T-helper 17 cell (primary cell): ENCODE results near the gene SCAMP5. TPM values are rescaled to one million over a fixed set of nuclear protein-coding genes. Genes with fewer than 3 reads are reported as not detected.

Source experiments
- ATAC-seq: fragments of 150-1000 bp; cut with Tn5 transposase; 2 replicates; pipeline ENCODE4 v1.10.0; 2021; ENCODE audit warnings: mild to moderate bottlenecking, moderate library complexity
- DNase-seq, 3 donors: peaks; one replicate each; pipeline versions ENCODE4 v3.0.0 to v3.0.0-alpha.2; 2020 to 2021
- H3K9me3 ChIP-seq: one replicate; pipeline ENCODE4 v1.7.0; 2013; ENCODE audit warnings: low read length, mild to moderate bottlenecking; ENCODE audit not compliant: control insufficient read depth, poor library complexity, severe bottlenecking
- H3K27ac Mint-ChIP-seq: one replicate; pipeline ENCODE4 v1.8.0; 2022; ENCODE audit warnings: mild to moderate bottlenecking, moderate library complexity, mixed read lengths
- H3K27me3 Mint-ChIP-seq: one replicate; pipeline ENCODE4 v1.8.0; 2022; ENCODE audit warnings: mixed read lengths
- H3K36me3 Mint-ChIP-seq: one replicate; pipeline ENCODE4 v1.8.0; 2022; ENCODE audit warnings: low read depth, mixed read lengths
- H3K4me1 Mint-ChIP-seq: one replicate; pipeline ENCODE4 v1.8.0; 2022; ENCODE audit warnings: mild to moderate bottlenecking, mixed read lengths
- H3K4me3 Mint-ChIP-seq: one replicate; pipeline ENCODE4 v1.8.0; 2022; ENCODE audit warnings: mild to moderate bottlenecking, moderate library complexity, mixed read lengths
- total RNA-seq, 4 donors: library from RNA in 2 of 4; stranded (reverse) in 2 of 4; gene quantifications; one replicate each; pipeline ENCODE4 v1.2.3 and lab custom pipeline; 2022 to 2026

Gene SCAMP5
- total RNA-seq, 2 donors from 2014 or later = 3.9 to 4.3 TPM

DNA sequence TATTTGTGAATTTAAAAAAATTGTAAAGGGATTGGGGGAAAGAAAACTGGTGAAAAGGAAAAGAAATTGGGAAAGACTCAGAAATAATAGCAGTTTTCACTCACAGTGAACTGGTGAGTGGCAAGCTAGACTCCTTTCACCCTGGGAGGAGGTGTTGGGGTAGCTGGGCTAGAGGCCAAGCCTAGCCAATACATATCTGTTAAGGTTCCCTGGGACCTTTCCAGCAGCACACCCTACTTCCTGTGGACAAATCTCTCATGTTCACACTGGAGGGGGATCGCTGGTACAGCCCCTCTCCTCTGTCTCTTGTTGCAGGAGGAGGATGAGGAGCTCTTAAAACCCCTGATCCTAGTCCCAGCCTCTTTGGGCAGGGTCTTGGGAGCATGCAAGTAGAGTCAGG is 35.1 kb upstream of the SCAMP5 start:
- H3K27ac Mint-ChIP-seq = no peak overlapping the region

GRCh38 chr15:74960995-74961588 is 34.3 kb upstream of the SCAMP5 start:
- Mint-ChIP-seq H3K4me1 (peaks cover 17% of the 10 kb centered on the region), H3K4me3 (no peak overlapping the region), H3K27me3 (peaks cover 26% of the 10 kb centered on the region), H3K36me3 (peaks cover 2% of the 10 kb centered on the region), H3K27ac (no peak overlapping the region)
- DNase-seq = no peak
- no peaks in the 10 kb centered on the region for H3K9me3 ChIP-seq
- ATAC-seq = no peak

More for the DNA sequence above, 35.1 kb upstream of the SCAMP5 start:
- DNase-seq (no peak), ATAC-seq (no peak)
- Mint-ChIP-seq H3K27me3 (peaks cover 26% of the 10 kb centered on the region), H3K4me3 (no peak overlapping the region), H3K4me1 (peaks cover 19% of the 10 kb centered on the region), H3K36me3 (peaks cover 2% of the 10 kb centered on the region)
- no peaks in the 10 kb centered on the region for H3K9me3 ChIP-seq

GRCh38 chr15:74961616-74962015 is 33.7 kb upstream of the SCAMP5 start:
- DNase-seq (no peak), ATAC-seq (no peak)
- no peaks in the 10 kb centered on the region for H3K9me3 ChIP-seq
- Mint-ChIP-seq H3K27me3 (peaks cover 26% of the 10 kb centered on the region), H3K27ac (no peak overlapping the region), H3K4me1 (peaks cover 17% of the 10 kb centered on the region), H3K36me3 (peaks cover 2% of the 10 kb centered on the region), H3K4me3 (no peak overlapping the region)

- Mint-ChIP-seq H3K27ac (no peak overlapping the region), H3K36me3 (peaks cover 2% of the 10 kb centered on the region), H3K4me1 (peaks cover 17% of the 10 kb centered on the region), H3K27me3 (peaks cover 26% of the 10 kb centered on the region), H3K4me3 (no peak overlapping the region)
- ATAC-seq (no peak), DNase-seq (no peak)
- no peaks in the 10 kb centered on the region for H3K9me3 ChIP-seq
These were observed 33.1 kb upstream of the SCAMP5 start for GRCh38 chr15:74962219-74962618.

DNA sequence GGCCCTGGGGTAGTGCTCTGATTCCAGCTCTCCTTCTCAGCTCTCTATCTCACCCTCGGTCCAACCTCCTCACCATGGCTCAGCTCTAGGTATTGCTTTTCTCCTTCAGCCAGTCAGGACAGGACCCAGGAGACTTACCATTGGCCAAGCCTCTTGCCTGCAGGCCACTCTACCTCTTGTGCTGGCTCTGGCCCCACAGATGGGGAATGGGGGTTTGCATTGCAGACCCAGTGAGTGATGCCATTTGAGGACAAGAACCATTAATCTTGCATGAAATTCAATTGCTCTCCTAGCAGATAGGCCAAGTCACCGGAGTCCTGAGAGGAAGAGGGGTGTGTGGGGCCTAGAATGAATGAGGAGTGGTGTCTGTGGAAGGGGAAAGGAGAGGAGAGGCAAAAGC is 32.7 kb upstream of the SCAMP5 start:
- Mint-ChIP-seq H3K36me3 (peaks cover 2% of the 10 kb centered on the region), H3K27me3 (peaks cover 22% of the 10 kb centered on the region), H3K27ac (no peak overlapping the region), H3K4me1 (peaks cover 16% of the 10 kb centered on the region), H3K4me3 (no peak overlapping the region)
- no peaks in the 10 kb centered on the region for H3K9me3 ChIP-seq
- no peak for ATAC-seq
- no peak for DNase-seq

DNA sequence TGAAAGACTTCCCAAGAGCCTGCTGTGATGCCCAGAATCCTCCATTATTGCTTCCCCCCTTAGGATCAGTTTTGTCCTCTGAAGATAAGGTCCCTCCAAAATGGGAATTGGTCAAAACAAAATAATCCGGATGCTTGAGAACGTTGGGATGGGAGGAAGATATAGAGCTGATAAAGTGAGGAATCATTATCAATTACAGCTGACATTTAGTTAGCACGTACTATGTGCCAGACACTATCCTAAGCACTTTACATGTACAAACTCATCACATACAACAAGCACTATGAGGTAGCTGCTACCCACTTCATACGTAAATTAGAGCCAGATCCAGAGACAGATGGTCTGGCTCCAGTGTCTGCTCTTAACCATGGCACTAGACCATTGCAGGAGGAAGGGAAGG is 32.1 kb upstream of the SCAMP5 start:
- Mint-ChIP-seq H3K36me3 (peaks cover 2% of the 10 kb centered on the region), H3K27me3 (peaks cover 16% of the 10 kb centered on the region), H3K4me3 (no peak overlapping the region), H3K4me1 (peaks cover 13% of the 10 kb centered on the region), H3K27ac (no peak overlapping the region)
- ATAC-seq (no peak), DNase-seq (no peak)
- no peaks in the 10 kb centered on the region for H3K9me3 ChIP-seq

DNA sequence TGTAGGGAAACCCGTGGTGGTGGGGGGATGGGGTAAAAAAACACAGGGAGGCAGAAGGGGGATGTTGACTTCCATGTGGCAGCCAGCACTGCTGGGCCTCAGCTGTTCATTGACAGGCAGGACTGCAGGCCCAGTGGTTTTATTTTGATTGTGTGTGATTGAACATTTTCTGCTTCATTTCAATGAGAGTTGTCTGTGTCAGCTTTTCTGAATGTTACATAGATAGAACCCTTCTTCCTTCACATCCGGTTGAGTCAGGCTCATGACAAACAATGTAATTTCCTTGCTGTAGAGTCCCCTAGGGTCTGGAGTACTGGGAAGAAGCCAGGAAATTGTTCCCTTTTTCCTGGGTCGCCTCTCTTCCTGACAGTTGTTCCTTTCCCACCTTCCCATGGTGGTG is 30.6 kb upstream of the SCAMP5 start:
- DNase-seq (no peak), ATAC-seq (no peak)
- H3K36me3 Mint-ChIP-seq = no peaks in the 10 kb centered on the region
- H3K9me3 ChIP-seq = no peaks in the 10 kb centered on the region
- peaks cover under 1% of the 10 kb centered on the region for H3K27me3 Mint-ChIP-seq
- H3K4me3 Mint-ChIP-seq = no peak overlapping the region
- H3K4me1 Mint-ChIP-seq = peaks cover 5% of the 10 kb centered on the region
- no peak overlapping the region for H3K27ac Mint-ChIP-seq

- no peak for ATAC-seq
These were observed 27.7 kb upstream of the SCAMP5 start for GRCh38 chr15:74967670-74968069.

DNA sequence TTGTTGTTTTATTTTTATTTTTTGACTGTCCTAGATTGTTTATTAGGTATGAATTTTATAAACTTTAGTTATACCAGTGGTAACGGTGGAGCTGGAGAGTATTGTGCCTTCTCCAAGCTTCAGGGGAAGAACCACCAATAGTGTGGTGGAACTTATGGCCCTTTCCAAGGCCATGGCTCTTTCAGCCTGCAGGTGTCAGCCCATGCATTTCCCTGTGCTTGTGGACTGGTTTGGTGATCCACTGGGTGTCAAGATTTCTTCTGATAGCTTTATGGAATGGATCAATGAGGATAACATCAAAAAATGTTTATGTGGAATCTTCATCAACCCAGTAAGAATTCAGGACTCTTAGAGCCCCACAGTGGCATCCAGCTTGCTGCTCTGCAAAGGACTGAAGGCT is 19.2 kb upstream of the SCAMP5 start:
- peaks cover 29% of the 10 kb centered on the region for H3K27me3 Mint-ChIP-seq
- no peak for DNase-seq
- no peak overlapping the region for H3K27ac Mint-ChIP-seq
- H3K9me3 ChIP-seq = no peaks in the 10 kb centered on the region
- no peak for ATAC-seq
- peaks cover 4% of the 10 kb centered on the region for H3K36me3 Mint-ChIP-seq
- H3K4me1 Mint-ChIP-seq = peaks cover 9% of the 10 kb centered on the region
- H3K4me3 Mint-ChIP-seq = no peak overlapping the region

More at GRCh38 chr15:74967670-74968069, 27.7 kb upstream of the SCAMP5 start:
- Mint-ChIP-seq H3K4me1 (no peaks in the 10 kb centered on the region), H3K27me3 (peaks cover 2% of the 10 kb centered on the region), H3K27ac (no peak overlapping the region), H3K4me3 (no peak overlapping the region), H3K36me3 (peaks cover under 1% of the 10 kb centered on the region)
- no peak for DNase-seq
- H3K9me3 ChIP-seq = no peaks in the 10 kb centered on the region

DNA sequence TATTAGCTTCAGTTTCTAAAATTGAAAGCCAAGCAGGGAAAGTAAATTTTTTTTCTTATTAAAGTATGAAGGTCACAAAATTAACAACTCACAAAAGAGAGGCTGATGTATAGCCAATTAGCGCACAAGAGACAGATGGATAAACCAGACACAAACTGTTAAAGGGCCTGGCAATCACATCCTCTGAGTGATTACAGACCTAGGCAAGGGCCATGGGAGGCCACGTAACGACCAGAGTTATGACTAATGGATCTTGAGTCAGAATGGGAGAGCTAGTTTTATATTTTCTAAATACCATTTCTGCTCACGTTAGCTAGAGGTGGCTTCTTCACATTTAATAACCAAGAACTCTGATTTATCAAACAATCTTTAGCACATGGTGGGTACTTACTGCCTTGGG is 17.8 kb upstream of the SCAMP5 start:
- Mint-ChIP-seq H3K4me3 (no peak overlapping the region), H3K36me3 (peaks cover 4% of the 10 kb centered on the region), H3K27ac (peak overlapping the region; percentile 34), H3K4me1 (peaks cover 9% of the 10 kb centered on the region), H3K27me3 (peaks cover 28% of the 10 kb centered on the region)
- no peak for ATAC-seq
- DNase-seq = no peak
- H3K9me3 ChIP-seq = no peaks in the 10 kb centered on the region

GRCh38 chr15:74978077-74978476 is 17.3 kb upstream of the SCAMP5 start:
- DNase-seq (no peak), ATAC-seq (no peak)
- H3K9me3 ChIP-seq = no peaks in the 10 kb centered on the region
- H3K27ac Mint-ChIP-seq = peak overlapping the region; percentile 34
- no peaks in the 10 kb centered on the region for H3K36me3 Mint-ChIP-seq
- no peak overlapping the region for H3K4me3 Mint-ChIP-seq
- H3K4me1 Mint-ChIP-seq = peaks cover 6% of the 10 kb centered on the region
- peaks cover 23% of the 10 kb centered on the region for H3K27me3 Mint-ChIP-seq

- H3K27ac Mint-ChIP-seq = no peak overlapping the region
- peak; percentile 59 for ATAC-seq
- no peaks in the 10 kb centered on the region for H3K9me3 ChIP-seq
- no peak overlapping the region for H3K4me3 Mint-ChIP-seq
- peaks cover 6% of the 10 kb centered on the region for H3K4me1 Mint-ChIP-seq
- no peaks in the 10 kb centered on the region for H3K36me3 Mint-ChIP-seq
- no peak for DNase-seq
- H3K27me3 Mint-ChIP-seq = peaks cover 24% of the 10 kb centered on the region
These were observed 16.9 kb upstream of the SCAMP5 start for GRCh38 chr15:74978503-74978902.

GRCh38 chr15:74982183-74982582 is 13.2 kb upstream of the SCAMP5 start:
- peaks cover 6% of the 10 kb centered on the region for H3K36me3 Mint-ChIP-seq
- no peak overlapping the region for H3K27ac Mint-ChIP-seq
- DNase-seq (no peak), ATAC-seq (no peak)
- peaks cover 40% of the 10 kb centered on the region for H3K27me3 Mint-ChIP-seq
- H3K9me3 ChIP-seq = no peaks in the 10 kb centered on the region
- H3K4me3 Mint-ChIP-seq = no peak overlapping the region
- H3K4me1 Mint-ChIP-seq = peaks cover 10% of the 10 kb centered on the region

DNA sequence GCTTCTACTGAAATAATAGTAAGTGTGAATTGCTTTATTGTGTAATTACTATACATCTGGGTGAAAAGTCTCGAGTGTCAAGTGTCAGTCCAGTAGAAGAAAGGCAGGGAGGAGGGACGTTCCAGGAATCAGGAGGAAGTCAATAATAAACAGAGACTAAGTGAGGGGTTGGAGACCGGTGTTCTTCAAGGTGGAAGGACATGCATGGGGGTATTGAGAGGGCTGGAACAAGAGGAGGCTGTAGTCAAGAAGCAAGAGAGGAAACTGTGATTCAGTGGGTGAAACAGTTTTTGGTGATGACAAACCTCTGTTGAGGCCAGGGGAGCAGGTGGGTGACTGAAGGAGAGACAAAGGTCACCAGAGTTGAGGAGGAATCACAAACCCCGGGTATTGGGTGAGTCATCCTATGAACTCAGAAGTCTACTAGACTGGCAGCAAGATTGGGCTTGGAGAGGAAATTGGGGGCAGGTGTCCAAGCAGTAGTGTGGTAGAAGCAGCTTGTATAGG is 11.6 kb upstream of the SCAMP5 start:
- Mint-ChIP-seq H3K4me1 (peaks cover 6% of the 10 kb centered on the region), H3K27me3 (peaks cover 33% of the 10 kb centered on the region), H3K27ac (no peak overlapping the region), H3K4me3 (no peak overlapping the region), H3K36me3 (peaks cover 6% of the 10 kb centered on the region)
- ATAC-seq = no peak
- H3K9me3 ChIP-seq = no peaks in the 10 kb centered on the region
- no peak for DNase-seq
